Measurements from ENCODE around the gene HOXA5.

Gene HOXA5

DNA sequence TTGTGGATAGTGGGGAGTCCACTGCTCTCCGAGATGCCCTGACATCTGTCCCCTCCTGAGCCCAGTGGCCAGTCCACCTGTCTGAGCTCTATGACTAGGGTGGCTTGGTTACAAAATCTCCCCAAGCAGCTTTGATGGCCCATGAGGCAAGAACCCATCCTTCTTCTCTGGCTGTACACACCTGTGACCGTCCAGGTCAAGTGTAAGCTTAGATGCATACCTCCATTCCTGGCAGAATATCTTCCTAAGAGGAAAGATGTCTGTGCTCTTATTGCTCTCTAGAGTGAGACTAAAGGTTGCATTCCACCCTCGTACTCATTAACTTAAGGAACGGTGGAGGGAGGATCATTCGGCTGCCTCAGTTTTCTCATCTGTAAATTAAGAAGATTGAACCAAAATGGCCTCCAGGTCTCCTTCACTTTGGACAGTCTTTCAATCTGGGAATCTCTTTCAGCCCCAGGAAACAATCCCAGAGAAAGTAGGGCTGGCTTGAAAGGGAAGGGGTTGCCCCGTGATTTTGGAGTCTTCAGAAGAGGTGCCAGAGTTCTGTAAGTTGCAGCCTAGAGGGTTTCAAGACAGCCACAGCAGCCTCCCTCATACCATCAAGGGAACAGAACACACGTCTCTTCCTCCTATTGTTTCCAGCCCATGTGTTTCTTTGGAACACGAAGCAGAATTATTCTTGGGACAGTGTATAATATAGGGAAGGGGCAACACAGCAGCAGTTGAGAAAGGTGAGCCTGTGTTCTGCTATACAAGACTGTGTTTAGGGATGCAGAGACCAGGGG lies 18.4 kb downstream of the HOXA5 start:
- Histone ChIP-seq H3K9me3 (ENCODE audit: control insufficient read depth, low read length) (no peaks in the 10 kb centered on the region), H3K27ac (no peak overlapping the region), H2AFZ (no peak overlapping the region), H3K9ac (no peak overlapping the region), H3K79me2 (no peaks in the 10 kb centered on the region), H3K4me2 (ENCODE audit: low read length) (peak overlapping the region; percentile 49), H3K4me1 (no peaks in the 10 kb centered on the region), H3K27me3 (ENCODE audit: control insufficient read depth, insufficient read depth, low read length) (no peaks in the 10 kb centered on the region), H3K4me3 (ENCODE audit: low read depth, low read length) (no peak overlapping the region), H3K36me3 (ENCODE audit: control insufficient read depth, insufficient read depth, low read length) (no peaks in the 10 kb centered on the region)
- TF ChIP-seq, protein P1, sequence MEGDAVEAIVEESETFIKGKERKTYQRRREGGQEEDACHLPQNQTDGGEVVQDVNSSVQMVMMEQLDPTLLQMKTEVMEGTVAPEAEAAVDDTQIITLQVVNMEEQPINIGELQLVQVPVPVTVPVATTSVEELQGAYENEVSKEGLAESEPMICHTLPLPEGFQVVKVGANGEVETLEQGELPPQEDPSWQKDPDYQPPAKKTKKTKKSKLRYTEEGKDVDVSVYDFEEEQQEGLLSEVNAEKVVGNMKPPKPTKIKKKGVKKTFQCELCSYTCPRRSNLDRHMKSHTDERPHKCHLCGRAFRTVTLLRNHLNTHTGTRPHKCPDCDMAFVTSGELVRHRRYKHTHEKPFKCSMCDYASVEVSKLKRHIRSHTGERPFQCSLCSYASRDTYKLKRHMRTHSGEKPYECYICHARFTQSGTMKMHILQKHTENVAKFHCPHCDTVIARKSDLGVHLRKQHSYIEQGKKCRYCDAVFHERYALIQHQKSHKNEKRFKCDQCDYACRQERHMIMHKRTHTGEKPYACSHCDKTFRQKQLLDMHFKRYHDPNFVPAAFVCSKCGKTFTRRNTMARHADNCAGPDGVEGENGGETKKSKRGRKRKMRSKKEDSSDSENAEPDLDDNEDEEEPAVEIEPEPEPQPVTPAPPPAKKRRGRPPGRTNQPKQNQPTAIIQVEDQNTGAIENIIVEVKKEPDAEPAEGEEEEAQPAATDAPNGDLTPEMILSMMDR (IDR thresholded peaks at IDR 0.05): no peak

DNA sequence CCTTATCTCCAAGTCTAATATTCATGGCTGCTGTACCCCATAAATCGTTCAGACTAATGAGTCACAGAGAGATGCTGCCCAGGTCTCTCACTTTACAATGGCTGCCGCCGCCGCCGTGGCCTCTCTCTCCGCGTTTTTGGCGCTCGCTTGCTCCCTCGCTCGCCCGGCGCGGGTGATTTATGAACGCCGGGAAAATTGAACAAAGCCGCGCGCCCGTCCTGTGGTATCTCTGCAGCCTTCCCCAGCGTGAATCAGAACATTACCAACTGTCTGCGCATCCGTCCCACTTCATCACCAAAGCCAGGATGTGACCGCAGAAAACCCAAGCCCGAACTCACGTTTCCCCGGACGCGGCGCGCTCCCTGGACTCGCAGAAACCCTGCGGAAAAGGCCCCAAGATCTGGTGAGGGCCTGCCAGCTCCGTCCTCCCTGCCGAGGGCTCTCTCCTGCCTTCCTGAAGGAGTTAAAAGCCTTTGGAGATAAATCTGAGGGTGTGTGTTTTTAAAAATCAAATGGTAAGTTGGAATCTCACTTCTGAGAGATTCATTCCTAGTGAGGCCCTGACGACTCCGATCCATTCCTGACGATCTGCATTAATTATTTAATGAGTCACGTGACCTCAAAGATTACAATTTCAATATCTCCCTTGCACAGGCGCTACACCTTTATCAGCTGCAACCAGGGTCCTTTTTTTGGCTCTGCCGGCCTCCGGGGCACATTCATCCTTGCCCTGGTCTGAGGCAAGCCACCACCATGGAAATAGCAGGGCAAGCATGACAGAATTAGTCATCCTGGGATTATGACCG lies 19.2 kb downstream of the HOXA5 start:
- Histone ChIP-seq H2AFZ (no peak overlapping the region), H3K27me3 (ENCODE audit: control insufficient read depth, insufficient read depth, low read length) (no peaks in the 10 kb centered on the region), H3K4me3 (ENCODE audit: low read depth, low read length) (no peak overlapping the region), H3K79me2 (no peaks in the 10 kb centered on the region), H3K4me1 (no peaks in the 10 kb centered on the region), H3K36me3 (ENCODE audit: control insufficient read depth, insufficient read depth, low read length) (no peaks in the 10 kb centered on the region), H3K9ac (no peak overlapping the region), H3K27ac (no peak overlapping the region), H3K4me2 (ENCODE audit: low read length) (no peak overlapping the region), H3K9me3 (ENCODE audit: control insufficient read depth, low read length) (no peaks in the 10 kb centered on the region)
- TF ChIP-seq, protein P1 (IDR thresholded peaks at IDR 0.05): no peak

DNA sequence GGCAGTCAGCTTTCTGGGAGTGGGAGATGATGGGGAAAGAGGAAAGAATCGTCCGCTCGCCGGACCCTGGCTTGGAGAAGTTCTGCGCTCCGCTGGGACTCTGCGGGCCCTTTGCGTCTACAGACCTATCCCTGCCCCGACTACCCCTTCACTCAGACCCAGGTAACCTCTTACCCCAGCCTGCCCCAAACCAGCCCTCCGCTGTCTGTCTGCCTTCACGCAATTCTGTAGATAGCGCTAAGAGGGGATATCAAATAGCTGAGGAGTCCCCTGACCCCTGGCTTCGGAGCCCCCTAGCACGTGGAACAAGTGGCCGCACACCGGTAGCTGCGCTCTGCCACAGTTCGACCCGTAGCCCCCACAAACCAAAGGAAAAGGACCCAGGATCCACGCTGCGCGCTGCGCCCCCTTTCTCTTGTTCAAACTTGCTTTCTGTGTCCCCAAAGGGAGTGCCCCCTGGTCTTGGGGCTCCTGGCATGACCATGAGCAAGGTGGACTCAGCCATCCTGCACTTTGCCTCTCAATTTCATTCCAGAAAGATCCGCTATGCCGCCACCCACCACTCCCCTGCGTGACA lies 19.9 kb downstream of the HOXA5 start:
- H3K27me3 ChIP-seq (ENCODE audit: control insufficient read depth, insufficient read depth, low read length): no peaks in the 10 kb centered on the region
- H3K4me1 ChIP-seq: no peaks in the 10 kb centered on the region
- no peak overlapping the region for H3K27ac ChIP-seq
- no peak overlapping the region for H3K9ac ChIP-seq
- no peaks in the 10 kb centered on the region for H3K36me3 ChIP-seq (ENCODE audit: control insufficient read depth, insufficient read depth, low read length)
- no peaks in the 10 kb centered on the region for H3K79me2 ChIP-seq
- no peak overlapping the region for H3K4me2 ChIP-seq (ENCODE audit: low read length)
- no peak overlapping the region for H3K4me3 ChIP-seq (ENCODE audit: low read depth, low read length)
- H3K9me3 ChIP-seq (ENCODE audit: control insufficient read depth, low read length): no peaks in the 10 kb centered on the region
- H2AFZ ChIP-seq: no peak overlapping the region
- TF ChIP-seq, protein P1 (IDR thresholded peaks at IDR 0.05): no peak

DNA sequence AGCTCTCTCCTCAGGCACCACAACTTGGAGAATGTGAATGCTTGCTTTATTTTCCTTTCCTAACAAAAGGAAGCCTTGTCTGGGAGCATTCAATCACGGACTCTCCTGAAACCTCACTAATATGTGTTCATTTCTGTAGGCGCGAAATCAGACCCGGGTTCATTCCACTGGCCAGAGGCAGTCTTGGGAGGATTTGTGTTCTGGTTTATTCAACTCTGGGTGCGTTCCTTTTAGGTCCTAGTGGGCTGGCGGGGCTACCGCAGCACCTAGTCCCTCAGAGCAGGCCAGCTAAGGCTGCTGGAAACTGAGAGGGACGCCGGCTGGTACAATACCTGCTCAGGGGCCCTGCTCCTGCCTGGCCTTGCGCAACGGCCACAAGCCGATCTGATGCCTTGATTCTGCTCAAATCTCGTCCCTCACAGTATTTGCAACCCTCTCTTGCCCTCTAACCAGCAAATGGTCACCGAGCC lies 20.4 kb downstream of the HOXA5 start:
- Histone ChIP-seq H3K79me2 (no peaks in the 10 kb centered on the region), H3K27ac (no peak overlapping the region), H3K4me3 (ENCODE audit: low read depth, low read length) (no peak overlapping the region), H3K9me3 (ENCODE audit: control insufficient read depth, low read length) (no peaks in the 10 kb centered on the region), H3K27me3 (ENCODE audit: control insufficient read depth, insufficient read depth, low read length) (no peaks in the 10 kb centered on the region), H3K36me3 (ENCODE audit: control insufficient read depth, insufficient read depth, low read length) (no peaks in the 10 kb centered on the region), H3K9ac (no peak overlapping the region), H3K4me2 (ENCODE audit: low read length) (no peak overlapping the region), H2AFZ (no peak overlapping the region), H3K4me1 (no peaks in the 10 kb centered on the region)
- TF ChIP-seq, protein P1 (IDR thresholded peaks at IDR 0.05): no peak

Measured in parathyroid adenoma (tissue), 2 donors.